Measurements from ENCODE around the gene CTNNA2.

CTNNA2 gene

GRCh38 chr2:79972661-79973060 is 459.8 kb downstream of the CTNNA2 start:
- in situ Hi-C loops (cut with MboI; ENCODE audit: low sequenced_read_pairs): no loop called here

- in situ Hi-C loops (cut with MboI; ENCODE audit: low sequenced_read_pairs): no loop called here
Measured at GRCh38 chr2:79975791-79976565, 463.1 kb downstream of the CTNNA2 start.

DNA sequence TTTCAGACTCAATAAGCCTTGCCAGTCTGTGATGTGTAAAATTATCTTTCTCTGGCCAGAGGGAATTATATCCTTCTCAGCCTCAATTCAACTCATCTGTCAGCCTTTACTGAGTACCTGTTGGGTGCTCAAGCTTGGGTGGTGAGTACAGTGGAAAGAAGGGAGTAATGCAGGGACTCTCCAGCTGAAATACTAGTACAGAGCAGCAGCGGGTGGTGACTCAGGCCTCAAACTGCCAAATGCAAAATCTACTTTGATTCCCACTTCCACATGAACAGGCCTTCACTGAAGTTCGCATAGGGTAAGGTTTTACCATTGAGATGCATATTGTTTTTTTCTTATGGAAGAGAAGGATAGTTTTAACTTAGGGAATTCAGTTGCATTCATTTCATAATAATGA is 464.9 kb downstream of the CTNNA2 start:
- in situ Hi-C loops (cut with MboI; ENCODE audit: low sequenced_read_pairs): no loop called here

GRCh38 chr2:79980116-79980515 is 467.3 kb downstream of the CTNNA2 start:
- in situ Hi-C loops (cut with MboI; ENCODE audit: low sequenced_read_pairs): no loop called here

DNA sequence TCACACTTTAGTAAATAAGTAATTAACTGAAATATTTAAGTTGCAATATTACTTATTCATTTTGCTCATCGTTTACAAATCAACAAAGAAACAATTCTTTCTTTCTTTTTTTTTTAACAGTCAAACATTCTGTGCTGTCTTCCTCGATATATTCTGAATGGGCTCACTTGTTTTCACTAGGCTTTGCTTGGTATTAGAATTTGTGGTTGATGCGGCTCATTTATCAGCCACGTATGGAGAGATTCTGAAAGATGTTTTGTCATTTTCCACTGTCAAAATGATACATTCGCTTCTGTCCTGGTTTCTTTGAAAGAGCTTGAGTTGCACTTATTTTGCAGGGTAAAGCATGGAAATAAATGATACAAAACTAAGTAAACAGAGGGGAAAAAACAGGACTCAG is 468.0 kb downstream of the CTNNA2 start:
- in situ Hi-C loops (cut with MboI; ENCODE audit: low sequenced_read_pairs): no loop called here

DNA sequence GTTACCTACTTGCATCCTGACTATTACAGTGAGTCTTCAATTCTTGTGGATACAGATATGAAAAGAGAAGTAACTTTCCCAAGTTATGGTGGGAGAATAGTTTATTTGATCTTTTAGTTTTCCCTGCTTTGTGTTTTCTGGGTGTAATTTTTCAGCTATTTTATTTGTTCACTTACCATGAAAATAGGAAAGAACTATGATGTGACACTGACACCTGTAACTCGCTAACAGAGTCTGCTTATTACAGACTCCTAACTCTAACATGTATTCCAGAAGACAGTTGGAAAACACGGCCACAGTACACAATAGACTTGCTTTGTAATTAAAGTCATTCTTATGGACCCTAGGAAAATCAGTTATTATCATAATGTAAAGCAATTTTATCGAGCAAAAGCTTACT is 468.5 kb downstream of the CTNNA2 start:
- in situ Hi-C loops (cut with MboI; ENCODE audit: low sequenced_read_pairs): no loop called here

DNA sequence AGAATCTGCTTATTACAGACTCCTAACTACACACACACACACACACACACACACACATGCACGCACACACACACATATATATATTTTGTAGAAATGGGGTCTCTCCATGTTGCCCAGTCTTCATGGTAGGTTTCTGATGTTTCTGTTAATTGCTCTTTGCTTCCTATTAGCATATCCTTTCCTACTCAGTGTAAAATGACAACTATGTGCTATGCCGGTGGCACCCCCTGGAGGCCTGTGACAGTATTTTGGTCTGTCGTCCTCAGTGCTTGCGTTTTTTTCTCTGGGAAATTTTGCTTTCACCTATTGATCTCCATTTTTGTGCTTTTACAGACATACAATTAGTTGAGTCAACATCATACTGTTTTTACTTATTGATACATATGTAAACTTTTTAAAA is 469.6 kb downstream of the CTNNA2 start:
- in situ Hi-C loops (cut with MboI; ENCODE audit: low sequenced_read_pairs): no loop called here

DNA sequence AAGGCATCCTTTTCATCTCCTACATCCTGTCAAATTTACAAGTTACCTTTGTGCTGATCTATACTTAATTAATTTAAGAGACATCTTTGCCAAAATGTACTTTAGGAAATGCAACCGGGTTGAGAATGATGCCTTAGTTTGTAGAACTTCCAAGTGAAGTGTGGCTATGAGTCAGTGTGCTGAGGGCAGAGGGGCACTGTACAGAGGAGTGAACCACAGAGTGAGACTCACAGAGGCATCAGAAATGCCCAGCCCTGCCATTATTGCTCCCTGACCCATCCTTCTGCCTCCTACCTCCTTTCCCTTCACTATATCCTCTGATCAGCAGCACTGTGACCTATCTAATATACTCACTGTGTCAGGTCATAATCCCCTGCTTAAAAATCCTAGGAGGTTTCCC is 471.6 kb downstream of the CTNNA2 start:
- in situ Hi-C loops (cut with MboI; ENCODE audit: low sequenced_read_pairs): no loop called here

DNA sequence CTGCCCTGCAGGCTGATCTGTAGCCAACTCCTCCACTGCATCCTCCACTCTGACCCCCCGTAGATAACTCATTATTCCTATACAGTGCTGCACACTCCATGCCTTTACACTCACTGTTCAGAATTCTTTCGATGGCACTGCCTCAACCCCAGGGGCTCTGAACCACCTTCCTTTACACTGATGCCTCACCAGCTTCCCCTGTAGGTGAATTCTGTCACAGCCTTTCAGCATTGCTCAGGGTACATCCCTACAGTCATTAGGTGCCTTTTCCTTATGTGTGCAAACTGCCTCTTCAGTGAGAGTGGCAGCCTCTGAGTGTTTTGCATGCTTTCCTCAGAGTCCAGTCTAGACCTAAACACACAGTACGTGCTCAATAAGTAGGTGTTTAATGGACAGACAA is 472.3 kb downstream of the CTNNA2 start:
- in situ Hi-C loops (cut with MboI; ENCODE audit: low sequenced_read_pairs): no loop called here

DNA sequence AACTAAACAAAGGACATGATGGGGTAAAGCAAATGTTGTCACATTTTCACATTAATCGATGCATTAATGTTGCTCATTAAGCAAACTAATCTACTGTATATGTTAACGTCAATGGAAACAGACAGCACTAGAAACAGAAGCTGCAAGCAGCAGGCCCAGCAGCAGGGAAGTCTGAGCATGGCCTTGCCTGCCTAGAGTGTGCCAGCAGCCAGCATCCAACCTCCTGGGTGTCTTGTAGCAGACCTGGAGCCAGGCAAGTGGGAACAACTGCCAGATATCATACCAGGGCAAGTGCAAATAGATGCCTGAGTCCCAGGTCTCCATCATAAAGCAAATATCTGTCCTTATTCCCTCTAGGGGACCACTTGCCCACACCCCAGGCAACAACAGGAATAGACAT is 472.7 kb downstream of the CTNNA2 start:
- in situ Hi-C loops (cut with MboI; ENCODE audit: low sequenced_read_pairs): no loop called here

DNA sequence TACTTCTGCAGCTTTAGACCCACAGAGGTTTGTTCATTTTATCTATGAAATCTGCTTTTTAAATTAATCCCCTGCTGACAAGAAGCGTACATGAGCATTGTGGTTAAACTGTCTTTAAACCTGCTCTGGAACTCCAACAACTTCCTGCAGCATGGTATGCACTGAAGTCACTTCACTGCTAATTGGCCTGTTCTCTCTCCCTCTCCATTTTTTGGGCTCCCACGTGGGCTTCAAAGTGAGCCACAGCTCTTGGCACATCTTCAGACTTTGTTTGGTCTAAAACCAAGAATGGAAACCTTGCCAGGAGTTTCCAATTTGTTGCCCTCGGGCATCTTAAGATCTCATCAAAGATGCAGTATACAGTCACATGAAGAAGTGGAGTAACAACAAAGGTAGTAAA is 480.3 kb downstream of the CTNNA2 start:
- in situ Hi-C loops (cut with MboI; ENCODE audit: low sequenced_read_pairs): no loop called here

DNA sequence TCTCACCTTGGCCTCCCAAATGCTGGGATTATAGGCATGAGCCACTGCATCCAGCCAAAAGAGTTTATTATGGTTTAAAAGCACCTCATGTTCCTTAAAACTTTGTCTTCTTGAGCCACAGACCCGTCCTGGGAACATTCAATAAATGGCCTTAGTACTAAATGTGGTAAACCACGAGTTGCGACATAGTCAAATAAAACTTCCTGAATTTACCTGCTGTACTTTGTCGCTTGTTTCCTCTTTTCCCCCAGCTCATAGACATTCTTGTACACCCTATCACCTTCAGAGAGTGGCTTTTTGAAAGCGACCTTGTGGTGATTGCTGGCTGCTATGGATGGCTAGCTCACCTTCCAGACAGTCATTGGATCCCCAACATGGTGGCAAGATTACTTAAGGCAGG is 481.3 kb downstream of the CTNNA2 start:
- in situ Hi-C loops (cut with MboI; ENCODE audit: low sequenced_read_pairs): no loop called here

DNA sequence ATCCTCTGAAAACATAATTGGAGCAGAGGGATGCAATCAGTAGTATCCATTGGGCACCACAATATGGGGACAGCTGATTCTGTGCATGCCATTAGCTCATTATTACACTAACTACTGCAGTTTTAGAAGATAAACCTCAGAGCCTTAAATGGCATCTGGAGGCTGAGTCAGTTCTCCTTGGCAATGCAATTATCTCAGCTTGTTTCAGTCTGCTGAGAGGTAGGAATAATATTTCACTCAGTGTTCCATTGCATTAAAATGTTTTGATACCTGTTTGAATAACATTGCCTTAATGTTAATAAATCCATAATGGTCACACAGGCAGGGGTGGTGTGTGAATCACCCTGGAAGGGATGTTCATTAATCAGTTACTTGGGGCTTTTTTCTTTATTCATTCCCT is 482.1 kb downstream of the CTNNA2 start:
- in situ Hi-C loops (cut with MboI; ENCODE audit: low sequenced_read_pairs): no loop called here

DNA sequence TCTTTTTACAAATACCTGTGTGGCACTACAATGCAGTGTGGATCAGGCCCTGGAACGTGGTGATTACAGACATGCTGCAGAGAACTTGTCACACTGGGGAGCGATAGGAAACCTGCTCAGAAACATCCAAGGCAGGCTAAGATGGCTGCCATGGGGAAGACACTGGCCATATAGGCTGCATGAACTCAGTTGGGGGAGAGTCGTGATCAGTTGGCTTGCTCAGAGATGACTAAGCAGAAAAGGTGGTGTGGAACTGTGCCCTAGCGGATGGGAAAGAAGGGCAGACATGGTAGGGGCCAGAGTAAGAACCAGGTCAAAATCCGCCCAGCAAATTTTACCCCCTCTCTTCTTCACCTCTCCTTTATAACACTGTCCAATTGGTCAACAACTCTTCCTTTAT is 483.9 kb downstream of the CTNNA2 start:
- in situ Hi-C loops (cut with MboI; ENCODE audit: low sequenced_read_pairs): no loop called here

- in situ Hi-C loops (cut with MboI; ENCODE audit: low sequenced_read_pairs): no loop called here
Measured at GRCh38 chr2:80001701-80002101, 488.9 kb downstream of the CTNNA2 start.

GRCh38 chr2:80002112-80002511 is 489.3 kb downstream of the CTNNA2 start:
- in situ Hi-C loops (cut with MboI; ENCODE audit: low sequenced_read_pairs): no loop called here

- in situ Hi-C loops (cut with MboI; ENCODE audit: low sequenced_read_pairs): no loop called here
Measured at GRCh38 chr2:80002568-80003157, 489.8 kb downstream of the CTNNA2 start.

DNA sequence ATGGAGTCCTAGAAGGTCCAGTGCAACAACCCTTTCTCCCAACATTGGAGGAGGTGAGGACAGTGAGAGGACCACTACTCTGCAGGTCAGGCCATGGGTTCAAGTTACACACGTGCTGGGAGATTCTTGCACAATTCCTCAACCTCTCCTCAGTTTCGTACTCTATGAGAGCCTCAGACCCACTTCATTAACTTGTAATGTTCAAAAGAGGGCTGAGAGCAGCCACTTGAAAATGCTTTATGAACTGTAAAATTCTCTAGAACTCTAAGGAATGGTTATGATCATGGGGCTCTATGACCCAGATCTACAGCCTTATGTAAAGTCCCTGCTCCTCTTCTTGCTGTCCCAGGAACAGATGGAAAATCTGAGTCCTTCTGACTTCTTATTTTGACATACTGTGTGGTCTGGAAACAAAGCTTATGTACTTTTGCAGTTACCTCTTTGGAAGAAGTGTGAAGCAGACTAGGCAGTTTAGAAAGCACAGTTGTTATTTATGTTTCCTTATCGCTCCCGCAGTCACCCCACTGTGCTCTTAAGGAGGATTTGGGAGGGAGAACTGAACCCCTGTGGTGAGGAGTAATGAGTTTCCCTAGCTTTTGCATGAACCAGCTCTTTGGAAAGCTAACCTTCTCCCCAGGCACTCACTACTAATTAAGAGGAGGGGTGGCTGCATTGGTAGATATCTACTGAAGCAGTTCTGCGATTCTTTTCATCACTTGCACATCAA is 495.1 kb downstream of the CTNNA2 start:
- in situ Hi-C loops (cut with MboI; ENCODE audit: low sequenced_read_pairs): no loop called here

GRCh38 chr2:80008596-80008995 is 495.7 kb downstream of the CTNNA2 start:
- in situ Hi-C loops (cut with MboI; ENCODE audit: low sequenced_read_pairs): no loop called here

DNA sequence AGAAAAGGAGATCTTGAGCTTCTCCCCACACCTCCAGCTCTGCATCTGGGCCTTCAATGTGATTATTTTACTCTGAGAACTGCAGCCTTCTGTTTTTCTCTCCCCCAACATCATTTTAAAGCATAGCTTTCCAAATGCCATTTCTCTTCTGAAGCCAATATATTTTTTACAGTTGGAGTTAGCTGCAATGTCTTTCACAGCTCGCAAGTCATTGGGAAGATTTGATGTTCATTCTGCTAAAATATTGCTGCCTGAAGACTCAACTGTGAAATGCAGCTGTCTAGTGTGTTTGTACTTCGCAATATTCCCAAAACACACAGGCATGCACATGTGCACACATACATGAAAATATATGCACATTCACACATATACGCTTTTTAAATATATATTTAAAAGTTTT is 496.4 kb downstream of the CTNNA2 start:
- in situ Hi-C loops (cut with MboI; ENCODE audit: low sequenced_read_pairs): no loop called here

- in situ Hi-C loops (cut with MboI; ENCODE audit: low sequenced_read_pairs): no loop called here
Measured at GRCh38 chr2:80012061-80012460, 499.2 kb downstream of the CTNNA2 start.

DNA sequence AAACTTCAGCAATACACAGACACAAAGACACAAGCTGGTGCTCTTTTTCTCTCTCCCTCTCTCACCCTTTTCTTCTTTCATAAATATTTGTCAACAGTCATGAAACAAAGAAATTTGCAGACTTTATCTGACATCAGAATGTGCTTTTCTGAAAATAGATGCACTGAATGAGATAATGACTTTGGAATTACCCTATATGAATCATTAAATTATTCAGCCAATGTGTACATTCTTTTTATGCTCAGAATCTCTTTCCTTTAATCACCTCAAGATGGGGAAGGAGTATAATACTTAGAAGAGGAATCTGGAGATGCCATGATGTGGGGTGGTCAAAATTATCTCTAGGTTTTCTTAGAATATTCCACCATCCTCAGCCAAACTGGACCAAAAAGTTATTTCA is 501.8 kb downstream of the CTNNA2 start:
- in situ Hi-C loops (cut with MboI; ENCODE audit: low sequenced_read_pairs): no loop called here

Data from HL-60/S4 treated with retinoic acid at 250 ng/mL for 4 days and 3 days (cell line).